GM21360 (cell line): ENCODE measurements around the gene FREM2.

Experiments used
- ATAC-seq: cut with Tn5 transposase; IDR thresholded peaks from one replicate; pipeline ENCODE4 v1.9.1; 2021; ENCODE audit warnings: mild to moderate bottlenecking, moderate library complexity; ENCODE audit not compliant: unreplicated experiment

The FREM2 gene

DNA sequence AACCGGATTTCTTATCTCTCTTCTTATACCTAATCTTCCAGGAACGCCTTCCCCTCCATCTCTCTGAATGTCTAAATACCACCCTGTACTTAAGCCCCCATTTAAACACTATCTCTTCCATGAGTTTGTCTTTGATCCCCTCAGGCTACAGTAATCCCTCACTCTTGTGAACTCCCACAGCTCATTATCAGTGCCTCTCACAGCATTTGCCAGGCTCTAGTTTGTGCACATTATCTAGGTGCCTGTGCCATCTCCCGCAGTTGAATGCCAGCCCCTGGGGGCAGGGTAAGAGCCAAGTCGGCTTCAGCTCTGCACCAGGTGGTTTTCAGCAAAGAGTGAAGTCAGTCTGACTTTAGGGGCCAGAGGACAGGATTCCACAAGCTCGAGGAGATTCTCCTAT is 71.4 kb downstream of the FREM2 start:
- ATAC-seq: no peak

DNA sequence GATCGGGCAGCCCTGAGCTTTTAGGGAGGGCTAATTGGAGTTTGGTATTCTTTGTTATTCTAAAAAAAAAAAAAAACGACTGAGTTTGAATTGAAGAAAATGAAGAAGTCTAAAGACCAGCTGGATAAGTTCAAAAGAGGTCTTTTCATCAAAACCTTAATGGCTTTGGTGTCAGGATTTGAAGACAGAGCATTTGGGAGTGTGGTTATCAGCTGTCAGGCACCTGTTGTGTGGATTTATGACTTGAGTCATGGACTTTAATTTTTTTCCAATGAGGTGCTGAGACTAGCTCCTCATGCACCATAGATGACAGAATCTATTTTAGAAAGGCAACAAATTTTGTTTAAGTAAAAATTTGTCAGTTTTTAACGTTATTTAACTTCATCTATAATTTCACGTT is 72.5 kb downstream of the FREM2 start:
- no peak for ATAC-seq

- ATAC-seq: no peak
Observed at GRCh38 chr13:38763446-38764381, 76.8 kb downstream of the FREM2 start.

DNA sequence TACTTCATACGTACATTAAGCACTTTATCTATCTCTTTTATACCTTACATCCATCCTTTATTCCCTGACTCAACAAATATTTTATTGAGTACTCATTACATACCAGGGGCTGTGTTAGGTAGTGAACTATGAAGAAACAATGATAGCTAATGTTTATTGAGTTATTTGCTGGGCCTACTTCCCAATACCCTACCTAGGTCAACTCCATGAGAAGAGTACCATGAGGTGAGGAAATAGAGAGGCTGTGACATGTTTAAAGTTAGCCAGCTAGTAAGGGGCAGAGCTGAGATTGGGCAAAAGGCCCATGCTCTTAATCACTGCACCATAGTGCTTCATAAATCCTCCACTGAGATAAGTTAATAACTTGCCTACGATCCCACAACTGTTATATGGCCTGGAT is 79.9 kb downstream of the FREM2 start:
- ATAC-seq: no peak

- no peak for ATAC-seq
Observed at GRCh38 chr13:38767506-38768265, 80.8 kb downstream of the FREM2 start.

- no peak for ATAC-seq
Observed at GRCh38 chr13:38769526-38769925, 82.6 kb downstream of the FREM2 start.

- ATAC-seq: no peak
Observed at GRCh38 chr13:38775085-38775484, 88.2 kb downstream of the FREM2 start.

- no peak for ATAC-seq
Observed at GRCh38 chr13:38777347-38778119, 90.7 kb downstream of the FREM2 start.

- no peak for ATAC-seq
Observed at GRCh38 chr13:38781539-38781938, 94.7 kb downstream of the FREM2 start.

GRCh38 chr13:38784036-38784880 is 97.4 kb downstream of the FREM2 start:
- no peak for ATAC-seq

DNA sequence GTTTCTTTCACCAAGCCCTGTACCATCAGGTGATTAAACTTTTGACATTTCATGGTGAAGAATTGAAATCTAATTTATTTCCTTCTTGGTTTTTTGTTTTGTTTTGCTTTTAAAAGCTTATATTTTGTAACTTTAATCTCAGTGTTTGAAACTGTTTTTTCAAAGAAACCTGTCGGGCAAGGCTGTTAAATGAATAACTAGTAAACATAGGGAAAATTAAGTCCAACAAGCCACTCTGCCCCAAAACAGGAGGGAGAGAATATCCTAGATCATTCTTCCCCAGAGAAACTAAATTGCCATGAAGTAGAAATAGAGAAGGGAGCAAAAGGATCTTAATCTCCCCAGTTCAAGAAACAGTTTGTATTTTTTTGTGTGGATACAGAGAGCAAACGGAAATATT is 98.2 kb downstream of the FREM2 start:
- no peak for ATAC-seq

DNA sequence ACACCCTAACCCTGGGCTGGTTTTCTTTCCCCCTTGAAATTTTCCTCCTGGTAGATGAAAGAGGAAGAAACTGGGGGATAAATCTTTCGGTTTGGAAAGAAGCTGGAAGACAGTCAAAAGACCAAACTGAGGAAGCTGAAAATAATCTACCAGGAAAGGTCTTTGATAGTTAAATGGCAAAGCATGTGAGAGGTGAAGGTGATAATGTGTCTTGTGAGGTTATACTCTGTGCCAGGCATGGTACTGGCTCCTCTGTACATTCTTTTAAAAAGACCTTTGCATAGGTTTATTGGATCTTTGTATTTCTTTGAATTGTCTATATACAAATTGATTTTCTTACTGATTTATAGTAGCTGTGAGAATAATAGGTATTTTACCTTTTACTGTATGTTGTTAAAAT is 98.6 kb downstream of the FREM2 start:
- ATAC-seq: no peak

GRCh38 chr13:38787550-38787949 is 100.7 kb downstream of the FREM2 start:
- no peak for ATAC-seq

GRCh38 chr13:38796890-38797289 is 110.0 kb downstream of the FREM2 start:
- ATAC-seq: no peak

GRCh38 chr13:38803531-38803930 is 116.7 kb downstream of the FREM2 start:
- ATAC-seq: no peak

DNA sequence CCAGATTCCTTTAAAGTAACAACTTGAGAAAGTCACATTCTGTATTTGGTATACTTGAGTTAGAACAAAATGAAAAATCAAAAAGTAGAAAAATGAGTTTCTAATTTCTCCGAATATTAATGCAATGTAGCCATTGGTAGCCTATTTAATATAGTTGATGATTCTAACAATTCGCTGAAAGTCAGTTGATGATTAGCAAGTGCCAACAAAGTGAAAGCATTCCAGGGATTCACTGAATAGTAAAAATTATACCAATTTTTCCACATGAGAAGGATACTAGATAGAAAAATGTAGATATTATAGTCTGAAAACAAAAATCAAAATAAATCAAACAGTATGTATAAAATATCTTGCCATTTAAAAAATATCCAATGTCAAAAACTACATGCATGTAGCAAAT is 117.2 kb downstream of the FREM2 start:
- ATAC-seq: no peak

- no peak for ATAC-seq
Observed at GRCh38 chr13:38804536-38804935, 117.7 kb downstream of the FREM2 start.

DNA sequence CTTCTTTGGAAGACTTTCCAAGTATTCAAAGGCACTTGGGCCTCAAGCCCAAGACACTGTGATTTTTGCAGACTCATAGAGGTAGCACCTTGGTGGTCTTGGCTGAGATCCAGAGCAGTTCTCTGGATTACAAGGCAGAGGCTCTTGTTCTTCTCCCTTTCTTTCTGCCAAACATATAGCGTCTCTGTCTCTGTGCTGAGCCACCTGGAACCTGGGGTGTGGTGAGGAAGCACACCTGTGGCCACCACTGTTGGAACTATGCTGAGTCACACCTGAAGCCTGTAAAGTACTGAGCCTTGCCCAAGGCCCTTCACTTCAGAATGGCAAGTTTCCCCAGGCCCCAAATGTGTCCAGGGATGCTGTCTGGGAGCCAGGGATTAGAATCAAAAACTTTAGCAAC is 127.5 kb downstream of the FREM2 start:
- ATAC-seq: no peak

DNA sequence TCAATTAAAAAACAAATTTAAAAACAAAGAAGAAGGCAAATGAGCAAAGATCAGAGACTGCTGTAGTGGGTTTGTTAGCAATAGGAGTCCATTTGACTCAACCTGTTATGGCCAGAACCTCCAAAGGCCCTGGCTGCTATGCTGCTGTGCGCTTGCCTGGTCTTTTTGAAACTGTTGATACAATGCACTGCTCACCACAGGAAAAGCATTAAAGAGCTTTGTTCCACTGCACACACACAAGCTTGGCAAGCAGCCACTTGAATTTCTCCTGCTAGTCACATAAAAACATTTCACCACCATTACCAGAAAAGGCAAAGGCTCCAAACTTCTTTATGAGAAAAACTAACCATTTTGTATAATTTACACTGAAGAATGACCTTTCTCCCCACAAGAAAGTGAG is 132.2 kb downstream of the FREM2 start:
- ATAC-seq: no peak

DNA sequence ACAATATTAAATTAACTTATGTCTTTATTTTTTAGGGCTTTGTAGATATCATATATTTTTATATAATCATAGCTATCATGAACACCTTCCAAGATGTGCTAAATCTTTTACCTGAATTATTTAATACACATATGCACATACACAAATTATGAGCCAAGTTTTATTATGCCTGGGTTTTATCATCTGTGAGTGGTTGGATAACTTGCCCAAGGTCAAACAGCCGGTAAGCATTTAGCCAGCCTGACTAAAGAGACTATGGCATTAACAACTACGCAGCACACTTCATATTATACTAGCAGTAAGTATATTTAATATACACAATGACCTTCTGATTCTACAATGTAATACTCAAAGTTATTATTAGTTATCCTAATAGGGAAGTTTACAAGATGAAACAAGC is 132.7 kb downstream of the FREM2 start:
- ATAC-seq: no peak
